Fibroblast of villous mesenchyme (primary cell): ENCODE results near the gene CDH23. TPM values are rescaled to one million over a fixed set of nuclear protein-coding genes. Genes with fewer than 3 reads are reported as not detected.

Experiments used
- DNase-seq: peaks from one replicate; pipeline ENCODE4 v3.0.0-alpha.2; 2010; ENCODE audit warnings: low read depth
- H3K4me3 ChIP-seq: 2 replicates; pipeline ENCODE4 v1.5.1; 2011; ENCODE audit warnings: low read depth, mild to moderate bottlenecking, low read length
- CTCF ChIP-seq: IDR thresholded peaks from 2 replicates; pipeline ENCODE4 v1.5.1; 2012; ENCODE audit warnings: low read depth, mild to moderate bottlenecking, low read length; ENCODE audit not compliant: insufficient read depth
- total RNA-seq: library from RNA; depleted of rRNA; stranded (reverse); fragments of >200 nt; gene quantifications from 2 replicates; pipeline ENCODE4 v1.2.3, GENCODE V29; 2012

The CDH23 gene
- total RNA-seq, 1 donor, result under 0.01 TPM

GRCh38 chr10:71360735-71361134 lies 36.0 kb upstream of the CDH23 start:
- H3K4me3 ChIP-seq, result no peak overlapping the region
- no peak for DNase-seq
- TF ChIP-seq CTCF, result no peak

GRCh38 chr10:71361581-71361980 lies 35.1 kb upstream of the CDH23 start:
- no peak for TF ChIP-seq CTCF
- DNase-seq, result no peak
- no peak overlapping the region for H3K4me3 ChIP-seq

- DNase-seq, result no peak
- TF ChIP-seq CTCF, result no peak
- no peak overlapping the region for H3K4me3 ChIP-seq
Measured at GRCh38 chr10:71362141-71362540, 34.6 kb upstream of the CDH23 start.

GRCh38 chr10:71363936-71364335 lies 32.8 kb upstream of the CDH23 start:
- no peak for DNase-seq
- TF ChIP-seq CTCF, result no peak
- H3K4me3 ChIP-seq, result no peak overlapping the region

GRCh38 chr10:71365366-71365765 lies 31.4 kb upstream of the CDH23 start:
- no peak for TF ChIP-seq CTCF
- no peak for DNase-seq
- H3K4me3 ChIP-seq, result no peak overlapping the region

- TF ChIP-seq CTCF, result no peak
- H3K4me3 ChIP-seq, result no peak overlapping the region
- DNase-seq, result no peak
Measured at GRCh38 chr10:71366690-71367089, 30.0 kb upstream of the CDH23 start.

GRCh38 chr10:71367271-71367670 lies 29.4 kb upstream of the CDH23 start:
- H3K4me3 ChIP-seq, result no peak overlapping the region
- TF ChIP-seq CTCF, result no peak
- DNase-seq, result no peak
